ENCODE measurements around the gene TMPRSS12. TPM values are rescaled to one million over a fixed set of nuclear protein-coding genes. Genes with fewer than 3 reads are reported as not detected.
"Not testable (repeated sequence)": the region's sequence is repeated elsewhere in the genome, so short reads cannot be mapped to it uniquely, and the experiment has no call there.

TMPRSS12 gene
- total RNA-seq, 6 experiments from 2014 or later = not detected

DNA sequence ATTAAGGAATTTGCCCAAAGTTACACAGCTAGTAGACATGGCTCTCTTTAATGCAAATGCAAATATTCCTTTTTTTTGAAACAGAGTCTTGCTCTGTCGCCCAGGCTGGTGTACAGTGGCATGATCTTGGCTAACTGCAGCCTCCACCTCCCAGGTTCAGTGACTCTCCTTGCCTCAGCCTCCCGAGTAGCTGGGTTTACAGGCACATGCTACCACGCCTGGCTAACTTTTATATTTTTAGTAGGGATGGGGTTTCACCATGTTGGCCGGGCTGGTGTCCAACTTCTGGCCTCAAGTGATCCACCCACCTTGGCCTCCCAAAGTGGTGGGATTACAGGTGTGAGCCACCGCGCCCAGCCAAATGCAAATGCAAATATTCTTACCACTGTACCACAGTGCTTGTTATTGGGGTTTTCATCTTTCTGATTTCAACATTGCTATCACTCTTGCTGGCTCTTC is 85.1 kb downstream of the TMPRSS12 start:
- H3K4me1 ChIP-seq = peaks cover 0 to 50% (median 21%) of the 10 kb centered on the region in 4 donors
- no peaks in the 10 kb centered on the region for H3K9me3 ChIP-seq
- no peak for TF ChIP-seq CTCF (IDR thresholded peaks at IDR 0.05)
- TF ChIP-seq POLR2A (IDR thresholded peaks at IDR 0.05) = no peak
- H3K36me3 ChIP-seq = peaks cover 0 to 29% (median 13%) of the 10 kb centered on the region in 4 donors
- peak overlapping the region; percentile 64 to 80 (median 74) for H3K4me3 ChIP-seq
- no peak for ATAC-seq
- H3K27ac ChIP-seq = peak overlapping the region; percentile 47 to 80 (median 76)
- intact Hi-C loops (cut with DNase I) = loop anchor here in 1 of 2 donors (10.0 kb wide), 1 partner anchor 57 kb away; no protein-coding TSS in a partner anchor
- H3K27me3 ChIP-seq = no peaks in the 10 kb centered on the region
- no peak for DNase-seq
- 25% methylated on average over 6 of the region's 6 CpGs for WGBS (ENCODE audit: insufficient coverage, low coverage, low lambda C conversion rate, missing lambda C conversion rate)

DNA sequence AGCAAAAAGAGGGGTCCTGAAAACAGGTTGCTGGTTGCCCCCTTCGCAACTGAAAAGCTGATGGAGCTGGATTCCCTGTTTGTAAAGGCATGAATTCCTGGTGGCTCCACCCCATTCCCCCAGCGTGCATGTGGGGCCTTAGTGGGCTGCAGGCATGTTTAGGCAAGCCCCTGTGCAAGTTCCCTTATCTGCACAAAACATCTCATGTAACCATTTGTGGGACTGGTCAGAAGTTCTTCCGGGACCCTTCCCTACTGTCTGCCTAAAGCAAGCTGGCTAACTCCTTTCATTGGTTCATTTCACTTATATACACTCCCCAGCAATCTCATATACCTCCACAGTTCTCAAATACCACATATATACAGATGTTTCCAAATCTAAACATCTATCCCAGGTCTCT is 85.7 kb downstream of the TMPRSS12 start:
- ATAC-seq = no peak
- TF ChIP-seq POLR2A (IDR thresholded peaks at IDR 0.05) (no peak), CTCF (IDR thresholded peaks at IDR 0.05) (no peak)
- no peak for DNase-seq
- intact Hi-C loops (cut with DNase I) = loop anchor here in 1 of 2 donors (10.0 kb wide), 1 partner anchor 56 kb away; no protein-coding TSS in a partner anchor
- Histone ChIP-seq H3K27me3 (no peaks in the 10 kb centered on the region), H3K36me3 (peaks cover 0 to 29% (median 13%) of the 10 kb centered on the region in 4 donors), H3K4me3 (peak overlapping the region; percentile 64 to 80 (median 74)), H3K9me3 (no peaks in the 10 kb centered on the region), H3K4me1 (peaks cover 0 to 49% (median 20%) of the 10 kb centered on the region in 4 donors), H3K27ac (peak overlapping the region; percentile 12 to 80 (median 47))
- WGBS (ENCODE audit: insufficient coverage, low coverage, low lambda C conversion rate, missing lambda C conversion rate) = 19% methylated on average over 3 of the region's 3 CpGs

GRCh38 chr12:50929831-50930230 is 87.1 kb downstream of the TMPRSS12 start:
- DNase-seq = no peak
- Histone ChIP-seq H3K27ac (peak overlapping the region in 2 of 3 donors; percentile 12 to 80), H3K36me3 (peaks cover 0 to 29% (median 13%) of the 10 kb centered on the region in 4 donors), H3K27me3 (no peaks in the 10 kb centered on the region), H3K9me3 (no peaks in the 10 kb centered on the region), H3K4me1 (peaks cover 0 to 60% (median 26%) of the 10 kb centered on the region in 4 donors), H3K4me3 (peak overlapping the region in 1 of 3 donors; percentile 74)
- no peak for ATAC-seq
- TF ChIP-seq POLR2A (IDR thresholded peaks at IDR 0.05) (no peak), CTCF (IDR thresholded peaks at IDR 0.05) (no peak)
- intact Hi-C loops (cut with DNase I) = loop anchor here in 1 of 2 donors (10.0 kb wide), 1 partner anchor 55 kb away; no protein-coding TSS in a partner anchor
- WGBS (ENCODE audit: insufficient coverage, low coverage, low lambda C conversion rate, missing lambda C conversion rate) = 54% methylated on average over 2 of the region's 3 CpGs

DNA sequence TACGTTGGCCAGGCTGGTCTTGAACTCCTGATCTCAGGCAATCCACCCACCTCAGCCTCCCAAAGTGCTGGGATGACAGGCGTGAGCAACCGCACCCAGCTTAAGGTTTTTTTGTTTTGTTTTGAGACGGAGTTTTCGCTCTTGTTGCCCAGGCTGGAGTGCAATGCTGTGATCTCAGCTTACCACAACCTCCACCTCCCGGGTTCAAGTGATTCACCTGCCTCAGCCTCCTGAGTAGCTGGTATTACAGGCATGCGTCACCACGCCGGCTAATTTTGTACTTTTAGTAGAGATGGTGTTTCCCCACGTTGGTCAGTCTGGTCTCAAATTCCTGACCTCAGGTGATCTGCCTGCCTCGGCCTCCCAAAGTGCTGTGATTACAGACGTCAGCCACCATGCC is 87.8 kb downstream of the TMPRSS12 start:
- H3K27me3 ChIP-seq; ATAC-seq; H3K9me3 ChIP-seq; intact Hi-C loops (cut with DNase I); H3K4me3 ChIP-seq: not testable (repeated sequence)
- 55% methylated on average over 12 of the region's 12 CpGs for whole genome bisulfite sequencing (ENCODE audit: insufficient coverage, low coverage, low lambda C conversion rate, missing lambda C conversion rate)
- Histone ChIP-seq H3K4me1 (peaks cover 0 to 67% (median 26%) of the 10 kb centered on the region in 4 donors), H3K36me3 (peaks cover 0 to 29% (median 13%) of the 10 kb centered on the region in 4 donors), H3K27ac (peak overlapping the region in 2 of 3 donors; percentile 12 to 80)
- DNase-seq = peak in 1 of 3 donors; percentile 37

- Histone ChIP-seq H3K4me3 (peak overlapping the region in 1 of 3 donors; percentile 6), H3K27ac (peak overlapping the region; percentile 56 to 80 (median 66)), H3K9me3 (no peaks in the 10 kb centered on the region), H3K36me3 (peaks cover 0 to 25% (median 13%) of the 10 kb centered on the region in 4 donors), H3K4me1 (peaks cover 0 to 72% (median 26%) of the 10 kb centered on the region in 4 donors), H3K27me3 (no peaks in the 10 kb centered on the region)
- ATAC-seq = peak; percentile 51 to 76 (median 62)
- intact Hi-C loops (cut with DNase I) = no loop called here
- 14% methylated on average over 2 of the region's 2 CpGs for WGBS (ENCODE audit: insufficient coverage, low coverage, low lambda C conversion rate, missing lambda C conversion rate)
- no peak for DNase-seq
- TF ChIP-seq CTCF (IDR thresholded peaks at IDR 0.05) = no peak
- TF ChIP-seq POLR2A (IDR thresholded peaks at IDR 0.05) = peak; percentile 60
Observed at GRCh38 chr12:50932787-50933280, 90.1 kb downstream of the TMPRSS12 start.
